Ramos (cell line): Measurements from ENCODE around the gene SPC24.
"Not testable (repeated sequence)": the region's sequence is repeated elsewhere in the genome, so short reads cannot be mapped to it uniquely, and the experiment has no call there.

ENCODE experiments used
- in situ Hi-C: fragments of 300-500 bp; cut with MboI; formaldehyde crosslinking; loops from one replicate; pipeline ENCODE4 v1.14.3; 2022; ENCODE audit warnings: low sequenced_read_pairs; ENCODE audit not compliant: unreplicated experiment

SPC24 gene

GRCh38 chr19:11192957-11193939, 37.7 kb upstream of the SPC24 start:
- in situ Hi-C loops: no loop called here

GRCh38 chr19:11191934-11192333, 36.4 kb upstream of the SPC24 start:
- in situ Hi-C loops: no loop called here

- in situ Hi-C loops: no loop called here
These were observed 35.7 kb upstream of the SPC24 start for GRCh38 chr19:11191273-11191755.

- in situ Hi-C loops: no loop called here
These were observed 34.9 kb upstream of the SPC24 start for GRCh38 chr19:11190501-11190900.

GRCh38 chr19:11187441-11187840, 31.9 kb upstream of the SPC24 start:
- in situ Hi-C loops: no loop called here

- in situ Hi-C loops: no loop called here
These were observed 27.4 kb upstream of the SPC24 start for GRCh38 chr19:11182994-11183393.

GRCh38 chr19:11181488-11181887, 25.9 kb upstream of the SPC24 start:
- in situ Hi-C loops: no loop called here

GRCh38 chr19:11180975-11181374, 25.4 kb upstream of the SPC24 start:
- in situ Hi-C loops: not testable (repeated sequence)

GRCh38 chr19:11180346-11180745, 24.8 kb upstream of the SPC24 start:
- in situ Hi-C loops: no loop called here

GRCh38 chr19:11179716-11180297, 24.2 kb upstream of the SPC24 start:
- in situ Hi-C loops: no loop called here

- in situ Hi-C loops: not testable (repeated sequence)
These were observed 23.5 kb upstream of the SPC24 start for GRCh38 chr19:11179145-11179465.

- in situ Hi-C loops: no loop called here
These were observed 22.0 kb upstream of the SPC24 start for GRCh38 chr19:11177592-11177991.

GRCh38 chr19:11176466-11177193, 21.0 kb upstream of the SPC24 start:
- in situ Hi-C loops: no loop called here

GRCh38 chr19:11175920-11176319, 20.3 kb upstream of the SPC24 start:
- in situ Hi-C loops: no loop called here

- in situ Hi-C loops: no loop called here
These were observed 18.8 kb upstream of the SPC24 start for GRCh38 chr19:11174336-11174735.

- in situ Hi-C loops: no loop called here
These were observed 18.1 kb upstream of the SPC24 start for GRCh38 chr19:11173516-11174155.

GRCh38 chr19:11172576-11172975, 17.0 kb upstream of the SPC24 start:
- in situ Hi-C loops: no loop called here

GRCh38 chr19:11171144-11171543, 15.6 kb upstream of the SPC24 start:
- in situ Hi-C loops: no loop called here

GRCh38 chr19:11169896-11170678, 14.5 kb upstream of the SPC24 start:
- in situ Hi-C loops: no loop called here

GRCh38 chr19:11168568-11168967, 13.0 kb upstream of the SPC24 start:
- in situ Hi-C loops: no loop called here
